Activated CD4-positive, alpha-beta T cell treated with anti-CD3 and anti-CD28 coated beads for 4 hours (primary cell): Measurements from ENCODE around the gene RNF208.

Experiments
- DNase-seq, 2 donors: peaks; one replicate each; pipeline ENCODE4 v3.0.0-alpha.2; 2020

The RNF208 gene

GRCh38 chr9:137172901-137173795, 48.9 kb downstream of the RNF208 start:
- no peak for DNase-seq

- DNase-seq = no peak
Measured at GRCh38 chr9:137171149-137171900, 50.7 kb downstream of the RNF208 start.

GRCh38 chr9:137170486-137171148, 51.4 kb downstream of the RNF208 start:
- no peak for DNase-seq
